ENCODE results near the gene MTHFD1.

MTHFD1 gene

GRCh38 chr14:64405295-64405694 lies 17.1 kb downstream of the MTHFD1 start:
- H3K4me3 ChIP-seq (ENCODE audit: low read depth, low read length): no peak overlapping the region

- no peak overlapping the region for H3K4me3 ChIP-seq (ENCODE audit: low read depth, low read length)
These were observed 19.2 kb downstream of the MTHFD1 start for GRCh38 chr14:64407329-64407728.

GRCh38 chr14:64409126-64409920 lies 21.2 kb downstream of the MTHFD1 start:
- no peak overlapping the region for H3K4me3 ChIP-seq (ENCODE audit: low read depth, low read length)

- no peak overlapping the region for H3K4me3 ChIP-seq (ENCODE audit: low read depth, low read length)
These were observed 22.1 kb downstream of the MTHFD1 start for GRCh38 chr14:64410084-64410774.

- no peak overlapping the region for H3K4me3 ChIP-seq (ENCODE audit: low read depth, low read length)
These were observed 22.8 kb downstream of the MTHFD1 start for GRCh38 chr14:64411001-64411400.

GRCh38 chr14:64412237-64412636 lies 24.1 kb downstream of the MTHFD1 start:
- H3K4me3 ChIP-seq (ENCODE audit: low read depth, low read length): no peak overlapping the region

- no peak overlapping the region for H3K4me3 ChIP-seq (ENCODE audit: low read depth, low read length)
These were observed 28.3 kb downstream of the MTHFD1 start for GRCh38 chr14:64416348-64416932.

- H3K4me3 ChIP-seq (ENCODE audit: low read depth, low read length): no peak overlapping the region
These were observed 29.1 kb downstream of the MTHFD1 start for GRCh38 chr14:64417055-64417770.

- H3K4me3 ChIP-seq (ENCODE audit: low read depth, low read length): no peak overlapping the region
These were observed 29.6 kb downstream of the MTHFD1 start for GRCh38 chr14:64417771-64418125.

GRCh38 chr14:64419003-64419402 lies 30.9 kb downstream of the MTHFD1 start:
- H3K4me3 ChIP-seq (ENCODE audit: low read depth, low read length): no peak overlapping the region

GRCh38 chr14:64421166-64421565 lies 33.0 kb downstream of the MTHFD1 start:
- no peak overlapping the region for H3K4me3 ChIP-seq (ENCODE audit: low read depth, low read length)

GRCh38 chr14:64422005-64422404 lies 33.9 kb downstream of the MTHFD1 start:
- no peak overlapping the region for H3K4me3 ChIP-seq (ENCODE audit: low read depth, low read length)

GRCh38 chr14:64422756-64423155 lies 34.6 kb downstream of the MTHFD1 start:
- no peak overlapping the region for H3K4me3 ChIP-seq (ENCODE audit: low read depth, low read length)

GRCh38 chr14:64423987-64424386 lies 35.8 kb downstream of the MTHFD1 start:
- H3K4me3 ChIP-seq (ENCODE audit: low read depth, low read length): no peak overlapping the region

GRCh38 chr14:64434528-64434927 lies 46.4 kb downstream of the MTHFD1 start:
- H3K4me3 ChIP-seq (ENCODE audit: low read depth, low read length): no peak overlapping the region

- H3K4me3 ChIP-seq (ENCODE audit: low read depth, low read length): no peak overlapping the region
These were observed 50.2 kb downstream of the MTHFD1 start for GRCh38 chr14:64438181-64438841.

- H3K4me3 ChIP-seq (ENCODE audit: low read depth, low read length): no peak overlapping the region
These were observed 51.0 kb downstream of the MTHFD1 start for GRCh38 chr14:64439141-64439540.

GRCh38 chr14:64440494-64440893 lies 52.3 kb downstream of the MTHFD1 start:
- no peak overlapping the region for H3K4me3 ChIP-seq (ENCODE audit: low read depth, low read length)

GRCh38 chr14:64442300-64442988 lies 54.3 kb downstream of the MTHFD1 start:
- no peak overlapping the region for H3K4me3 ChIP-seq (ENCODE audit: low read depth, low read length)

GRCh38 chr14:64444140-64444539 lies 56.0 kb downstream of the MTHFD1 start:
- H3K4me3 ChIP-seq (ENCODE audit: low read depth, low read length): no peak overlapping the region
